ENCODE measurements around the gene DAB2IP. TPM values are rescaled to one million over a fixed set of nuclear protein-coding genes. Genes with fewer than 3 reads are reported as not detected.

Gene DAB2IP
- total RNA-seq, 1 experiment from 2014 or later: 15.2 TPM

DNA sequence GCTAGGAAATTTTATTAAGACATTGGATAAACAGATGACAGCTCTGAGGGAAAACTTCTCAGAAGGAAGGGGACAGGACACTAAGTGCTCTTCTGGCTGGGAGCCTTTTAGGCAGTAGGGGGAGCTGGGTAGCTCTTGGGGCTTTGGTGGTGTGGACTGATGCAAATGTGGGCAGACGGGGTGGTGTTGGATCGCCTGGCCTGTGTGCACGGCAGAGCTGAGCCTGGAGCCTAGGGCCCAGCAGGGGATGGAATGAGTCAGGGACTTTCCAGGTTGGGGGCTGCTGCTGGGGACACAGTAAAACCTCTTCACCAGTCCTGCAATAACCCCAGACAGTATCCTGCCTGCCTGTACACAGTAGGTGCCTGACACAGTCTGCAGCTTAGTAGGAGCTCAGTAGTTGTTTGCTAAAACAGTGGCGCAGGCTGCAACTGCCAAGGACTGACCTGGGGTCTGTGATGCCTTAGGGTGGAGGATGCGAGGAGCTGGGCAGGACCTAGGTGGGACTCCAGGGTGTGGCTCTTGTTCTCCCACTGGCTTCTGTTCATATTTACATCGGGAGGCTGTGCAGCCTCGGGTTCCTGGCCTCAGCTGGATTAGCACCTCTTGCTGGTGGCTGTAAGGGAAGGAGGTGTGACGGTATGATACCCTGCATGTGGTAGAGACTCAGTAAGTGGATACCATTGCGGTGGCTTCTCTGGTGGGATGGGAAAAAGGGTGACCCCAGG, 83.8 kb downstream of the DAB2IP start:
- Histone ChIP-seq H3K9me2 (replicated peaks; ENCODE audit: low read length) (no peaks in the 10 kb centered on the region), H2AFZ (ENCODE audit: low read length) (no peak overlapping the region), H3K4me3 (ENCODE audit: low read length) (no peak overlapping the region), H3K27me3 (ENCODE audit: low read length) (no peaks in the 10 kb centered on the region), H4K20me1 (ENCODE audit: low read length) (no peaks in the 10 kb centered on the region), H3K9ac (ENCODE audit: low read length) (no peak overlapping the region), H3K27ac (ENCODE audit: low read length) (no peak overlapping the region), H3K4me1 (ENCODE audit: insufficient read depth, low read length) (no peaks in the 10 kb centered on the region), H3K9me3 (ENCODE audit: low read length) (no peaks in the 10 kb centered on the region), H3K36me3 (ENCODE audit: low read depth, low read length) (no peaks in the 10 kb centered on the region), H3F3A (ENCODE audit: low read length, unreplicated experiment) (no peaks in the 10 kb centered on the region), H3K4me2 (ENCODE audit: low read length) (no peak overlapping the region), H3K79me2 (ENCODE audit: low read length) (0 out of 2 replicates have a peak, but pooled peaks cover 6% of the 10 kb centered on the region)
- ATAC-seq: peak; percentile 72
- TF ChIP-seq, protein P1, sequence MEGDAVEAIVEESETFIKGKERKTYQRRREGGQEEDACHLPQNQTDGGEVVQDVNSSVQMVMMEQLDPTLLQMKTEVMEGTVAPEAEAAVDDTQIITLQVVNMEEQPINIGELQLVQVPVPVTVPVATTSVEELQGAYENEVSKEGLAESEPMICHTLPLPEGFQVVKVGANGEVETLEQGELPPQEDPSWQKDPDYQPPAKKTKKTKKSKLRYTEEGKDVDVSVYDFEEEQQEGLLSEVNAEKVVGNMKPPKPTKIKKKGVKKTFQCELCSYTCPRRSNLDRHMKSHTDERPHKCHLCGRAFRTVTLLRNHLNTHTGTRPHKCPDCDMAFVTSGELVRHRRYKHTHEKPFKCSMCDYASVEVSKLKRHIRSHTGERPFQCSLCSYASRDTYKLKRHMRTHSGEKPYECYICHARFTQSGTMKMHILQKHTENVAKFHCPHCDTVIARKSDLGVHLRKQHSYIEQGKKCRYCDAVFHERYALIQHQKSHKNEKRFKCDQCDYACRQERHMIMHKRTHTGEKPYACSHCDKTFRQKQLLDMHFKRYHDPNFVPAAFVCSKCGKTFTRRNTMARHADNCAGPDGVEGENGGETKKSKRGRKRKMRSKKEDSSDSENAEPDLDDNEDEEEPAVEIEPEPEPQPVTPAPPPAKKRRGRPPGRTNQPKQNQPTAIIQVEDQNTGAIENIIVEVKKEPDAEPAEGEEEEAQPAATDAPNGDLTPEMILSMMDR (conservative IDR thresholded peaks at IDR 0.05; ENCODE audit: low read depth, low read length): peak; percentile 52; the same call in 1 of the 2 replicates
- no peak for TF ChIP-seq EZH2phosphoT487 (IDR thresholded peaks at IDR 0.05; ENCODE audit: borderline replicate concordance, low read length)
- POLR2A ChIA-PET (ENCODE audit: unreplicated experiment): no interaction called here
- peak; percentile 11 for DNase-seq
- BruUV-seq (replicated peaks): no TSS peak
- CTCF ChIA-PET: no interaction called here
- intact Hi-C loops (cut with micrococcal nuclease): no loop called here

DNA sequence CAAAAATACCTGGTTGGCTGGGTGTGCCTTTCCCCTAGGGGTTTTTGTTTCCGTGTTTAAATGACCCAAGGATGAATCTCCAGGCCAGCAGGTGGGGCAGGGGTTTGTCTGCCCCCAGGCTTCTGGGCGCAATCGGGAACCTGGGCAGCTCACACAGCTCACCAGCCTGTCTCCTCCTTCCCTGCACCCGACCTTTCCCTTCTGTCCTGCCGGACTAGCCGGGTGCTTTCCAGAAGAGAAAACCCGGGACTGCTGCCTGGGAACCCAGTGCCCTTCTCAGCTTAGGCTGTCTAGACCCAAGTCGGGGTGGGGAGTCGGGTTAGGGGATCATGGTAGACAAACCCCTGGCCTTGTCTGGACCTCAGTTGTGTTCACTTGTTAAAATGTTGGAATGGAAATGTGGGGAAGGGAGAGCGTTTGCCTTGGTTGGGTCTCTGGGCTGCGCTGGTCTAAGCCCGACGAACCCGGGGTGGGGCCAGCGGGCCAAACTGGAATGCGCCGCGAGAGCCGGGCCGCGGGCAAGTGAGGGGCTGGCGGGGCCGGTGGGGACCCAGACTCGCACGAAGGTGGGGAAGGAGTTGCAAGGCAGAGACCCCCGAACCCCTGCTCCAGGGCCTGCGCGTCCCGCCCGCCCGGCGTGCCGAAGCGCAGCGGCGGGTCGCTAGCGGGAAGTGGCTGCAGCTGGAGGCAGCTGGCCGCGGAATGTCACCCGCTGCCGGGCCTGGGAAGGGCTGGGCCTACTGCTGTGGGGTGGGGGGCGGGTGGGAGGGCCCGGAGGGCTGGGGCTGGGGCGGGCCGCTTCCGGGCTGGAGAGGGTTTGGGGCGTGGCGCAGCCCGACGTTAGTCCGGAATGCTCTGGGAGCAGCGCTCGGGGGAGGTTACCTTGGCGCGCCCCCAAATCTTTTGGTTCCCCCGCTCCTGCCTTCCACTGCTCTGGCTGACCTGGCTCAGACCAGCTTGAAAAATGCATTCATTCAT, 84.6 kb downstream of the DAB2IP start:
- TF ChIP-seq EZH2phosphoT487 (IDR thresholded peaks at IDR 0.05; ENCODE audit: borderline replicate concordance, low read length) (no peak), EZH2 (IDR thresholded peaks at IDR 0.05; ENCODE audit: low read length, unreplicated experiment) (no peak)
- TF ChIP-seq, protein P1 (conservative IDR thresholded peaks at IDR 0.05; ENCODE audit: low read depth, low read length): no peak
- Histone ChIP-seq H4K20me1 (ENCODE audit: low read length) (no peaks in the 10 kb centered on the region), H2AFZ (ENCODE audit: low read length) (no peak overlapping the region), H3K4me1 (ENCODE audit: insufficient read depth, low read length) (no peaks in the 10 kb centered on the region), H3K4me3 (ENCODE audit: low read length) (no peak overlapping the region), H3K4me2 (ENCODE audit: low read length) (no peak overlapping the region), H3K9me3 (ENCODE audit: low read length) (no peaks in the 10 kb centered on the region), H3K9ac (ENCODE audit: low read length) (no peak overlapping the region), H3K27ac (ENCODE audit: low read length) (no peak overlapping the region), H3K36me3 (ENCODE audit: low read depth, low read length) (no peaks in the 10 kb centered on the region), H3K79me2 (ENCODE audit: low read length) (0 out of 2 replicates have a peak, but pooled peaks cover 6% of the 10 kb centered on the region), H3K9me2 (replicated peaks; ENCODE audit: low read length) (no peaks in the 10 kb centered on the region), H3K27me3 (ENCODE audit: low read length) (no peaks in the 10 kb centered on the region), H3F3A (ENCODE audit: low read length, unreplicated experiment) (no peaks in the 10 kb centered on the region)
- intact Hi-C loops (cut with micrococcal nuclease): no loop called here
- ATAC-seq (no peak), DNase-seq (no peak)
- ChIA-PET CTCF (interaction anchor here (0.6 kb wide), 1 partner anchor 270 kb away, joined by 3 read pairs; no protein-coding TSS in a partner anchor), POLR2A (ENCODE audit: unreplicated experiment) (no interaction called here)
- BruUV-seq (replicated peaks): no TSS peak

All from PC-3 (cell line).